Coronary artery (tissue), 2 donors: Measurements from ENCODE around the gene FHIT.

Source experiments
- DNase-seq: peaks from one replicate; pipeline ENCODE4 v3.0.0-alpha.2; 2017; ENCODE audit warnings: low spot score
- H3K27ac ChIP-seq, 2 donors: fragments of 200-600 bp; sonication (generic); one replicate each; pipeline ENCODE4 v1.5.1; 2016 to 2019
- H3K4me3 ChIP-seq: fragments of 200-600 bp; sonication (generic); 2 replicates; pipeline ENCODE4 v1.5.1; 2016; ENCODE audit warnings: mild to moderate bottlenecking, moderate library complexity
- CTCF ChIP-seq: fragments of 200-600 bp; sonication (generic); IDR thresholded peaks from one replicate; pipeline ENCODE4 v1.5.1; 2019; ENCODE audit warnings: antibody characterized with exemption

FHIT gene

DNA sequence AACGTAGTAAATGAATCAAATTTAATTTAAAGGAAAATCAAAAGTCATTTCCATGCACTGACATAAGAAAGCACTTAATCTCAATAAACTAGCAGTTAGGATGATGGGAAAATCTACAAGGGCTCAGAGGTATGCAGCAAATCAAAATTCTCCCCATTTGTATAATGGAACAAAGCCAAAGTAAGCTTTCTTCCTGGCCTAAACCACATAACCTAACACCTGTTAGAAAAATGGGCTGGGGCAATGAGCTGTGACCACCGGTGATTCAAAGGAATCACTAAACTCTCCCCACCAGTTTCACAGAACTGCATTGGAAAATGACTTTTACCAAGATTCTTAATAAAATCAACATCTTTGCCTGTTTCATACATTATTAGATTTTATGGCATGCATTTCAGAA lies 1024.3 kb downstream of the FHIT start:
- no peak overlapping the region for H3K4me3 ChIP-seq

GRCh38 chr3:60225848-60226247 lies 1025.4 kb downstream of the FHIT start:
- no peak for DNase-seq
- no peak overlapping the region for H3K27ac ChIP-seq
- no peak for TF ChIP-seq CTCF
- no peak overlapping the region for H3K4me3 ChIP-seq

More for the DNA sequence above, 1024.3 kb downstream of the FHIT start:
- H3K27ac ChIP-seq, result no peak overlapping the region
- no peak for DNase-seq
- TF ChIP-seq CTCF, result no peak

DNA sequence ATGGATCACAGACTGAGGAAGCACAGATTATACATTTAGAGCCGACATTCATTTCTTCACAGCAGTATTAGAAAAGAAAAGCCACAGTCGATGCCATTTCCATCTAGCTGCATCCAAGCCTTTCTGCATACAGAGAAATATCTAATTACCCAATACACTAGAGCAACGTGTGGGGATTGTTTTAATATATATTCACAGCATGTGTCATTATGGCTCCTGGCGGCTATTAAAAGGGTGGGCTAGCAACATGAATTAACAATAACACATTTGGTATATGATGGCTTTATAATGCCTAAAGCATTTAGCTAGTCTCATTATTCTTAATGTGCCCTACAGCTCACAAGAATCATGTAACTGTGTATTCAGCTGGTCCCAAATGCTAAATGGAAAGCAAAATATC lies 1030.5 kb downstream of the FHIT start:
- no peak overlapping the region for H3K27ac ChIP-seq

GRCh38 chr3:60219501-60219900 lies 1031.8 kb downstream of the FHIT start:
- no peak overlapping the region for H3K4me3 ChIP-seq
- TF ChIP-seq CTCF, result no peak
- no peak overlapping the region for H3K27ac ChIP-seq
- no peak for DNase-seq

More for the DNA sequence above, 1030.5 kb downstream of the FHIT start:
- DNase-seq, result no peak
- no peak for TF ChIP-seq CTCF
- H3K4me3 ChIP-seq, result no peak overlapping the region

GRCh38 chr3:60217156-60217911 lies 1033.9 kb downstream of the FHIT start:
- Histone ChIP-seq H3K4me3 (no peak overlapping the region), H3K27ac (no peak overlapping the region)
- no peak for DNase-seq
- no peak for TF ChIP-seq CTCF

- Histone ChIP-seq H3K27ac (no peak overlapping the region), H3K4me3 (no peak overlapping the region)
- no peak for TF ChIP-seq CTCF
- DNase-seq, result no peak
Observed at GRCh38 chr3:60216462-60217075, 1034.7 kb downstream of the FHIT start.

DNA sequence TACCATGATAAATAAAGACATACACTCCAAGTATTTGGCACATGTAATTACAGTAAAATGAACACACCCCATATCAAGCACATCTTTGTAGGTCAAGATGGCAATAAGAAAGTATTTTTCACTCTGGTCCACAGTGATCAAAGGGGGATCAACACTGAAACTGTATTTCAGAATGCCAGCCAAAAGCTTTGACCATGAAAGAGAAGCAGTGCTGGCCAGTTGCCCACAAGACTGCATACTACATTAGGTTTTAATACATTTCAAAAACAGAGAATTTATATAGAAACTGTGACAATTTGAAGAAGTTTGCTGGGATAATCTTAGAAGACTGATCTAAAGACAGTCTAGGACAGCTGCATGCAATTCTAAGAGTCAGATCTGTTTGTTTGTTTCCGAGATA lies 1035.3 kb downstream of the FHIT start:
- no peak overlapping the region for H3K27ac ChIP-seq
- TF ChIP-seq CTCF, result no peak
- no peak for DNase-seq
- no peak overlapping the region for H3K4me3 ChIP-seq
